CD4-positive, alpha-beta T cell treated with Interleukin-12 subunit alpha and Interleukin-12 subunit beta, for 1 hour (primary cell): ENCODE data around the gene CATSPER1.

Experiments used
- DNase-seq: peaks from one replicate; pipeline ENCODE4 v3.0.0-alpha.2; 2020

Gene CATSPER1

DNA sequence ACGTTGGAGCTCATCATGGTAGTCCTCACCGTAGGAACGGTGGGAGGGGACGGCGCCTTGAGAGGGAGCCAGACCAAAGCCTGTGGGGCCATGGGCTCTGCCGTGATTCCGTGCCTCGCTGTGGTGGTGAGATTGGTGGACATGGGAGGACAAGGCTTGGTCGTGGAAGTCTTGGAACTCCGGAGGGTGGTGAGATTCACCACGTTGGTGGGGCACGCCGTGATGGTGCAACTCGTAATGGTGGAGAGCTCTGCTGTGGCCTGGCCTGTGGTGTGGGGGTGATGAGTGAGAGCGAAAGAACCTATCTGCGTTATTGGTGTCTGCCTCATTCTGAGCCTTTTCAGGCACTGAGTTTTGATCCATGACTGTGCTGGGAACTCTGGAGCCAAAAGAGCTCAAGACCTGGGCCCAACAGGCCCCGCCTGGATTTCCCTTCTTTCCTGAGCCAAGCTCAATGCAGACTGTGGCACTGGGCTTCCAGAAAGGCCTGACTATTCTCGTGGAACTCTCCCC lies at the start of gene CATSPER1:
CATSPER1 (minus strand) TSS at position 463 of the 513 bp plus-strand sequence; CDS start at position 363, 100 bp downstream.
- no peak for DNase-seq

DNA sequence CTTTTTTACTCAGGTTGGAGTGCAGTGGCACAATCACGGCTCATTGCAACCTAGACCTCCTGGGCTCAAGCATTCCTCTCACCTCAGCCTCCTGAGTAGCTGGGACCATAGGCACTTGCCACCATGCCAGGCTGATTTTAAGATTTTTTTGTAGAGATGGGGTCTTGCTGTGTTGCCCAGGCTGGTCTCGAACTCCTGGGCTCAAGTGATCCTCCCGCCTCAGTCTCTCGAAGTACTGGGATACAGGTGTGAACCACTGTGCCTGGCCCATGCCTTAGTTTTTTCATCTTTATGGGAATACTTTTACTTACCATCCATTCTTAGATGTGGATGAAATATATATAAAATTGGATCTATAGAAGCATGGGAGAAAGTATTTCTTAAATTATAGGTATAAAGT lies 49.0 kb upstream of the CATSPER1 start:
- DNase-seq = no peak

DNA sequence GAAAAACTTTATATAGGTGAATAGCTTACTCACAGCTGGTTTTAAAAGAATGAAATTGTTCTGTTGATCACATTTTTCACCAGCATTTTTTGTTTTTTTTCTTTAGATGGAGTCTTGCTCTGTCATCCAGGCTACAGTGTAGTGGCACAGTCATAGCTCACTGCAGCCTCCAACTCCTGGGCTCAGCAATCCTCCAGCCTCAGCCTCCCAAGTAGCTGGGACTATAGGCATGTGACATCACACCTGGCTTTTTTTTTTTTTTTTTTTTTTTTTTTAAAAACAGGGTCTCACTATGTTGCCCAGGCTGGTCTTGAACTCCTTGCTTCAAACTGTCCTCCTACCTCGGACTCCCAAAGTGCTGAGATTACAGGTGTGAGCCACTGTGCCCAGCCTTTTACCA lies 47.4 kb upstream of the CATSPER1 start:
- no peak for DNase-seq

DNA sequence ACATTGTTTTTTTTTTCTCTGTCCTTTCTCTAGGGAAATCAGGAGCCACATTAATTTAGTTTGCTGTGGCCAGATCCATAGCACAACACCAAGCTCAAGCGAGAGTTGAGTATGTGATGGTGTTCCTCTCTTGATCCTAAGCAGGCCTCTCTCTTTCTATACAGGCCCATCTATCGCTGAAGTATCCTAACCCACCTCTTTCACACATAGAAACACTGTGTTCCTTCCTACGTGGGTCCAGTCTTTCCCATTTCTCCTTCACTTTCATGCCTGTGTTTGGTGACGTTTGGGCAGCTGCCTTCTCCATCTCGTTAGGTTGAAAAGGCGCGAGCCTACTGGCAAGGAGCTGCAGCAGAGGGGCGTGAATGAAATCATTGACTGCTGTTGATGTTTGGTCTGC lies 46.2 kb upstream of the CATSPER1 start:
- DNase-seq = no peak

DNA sequence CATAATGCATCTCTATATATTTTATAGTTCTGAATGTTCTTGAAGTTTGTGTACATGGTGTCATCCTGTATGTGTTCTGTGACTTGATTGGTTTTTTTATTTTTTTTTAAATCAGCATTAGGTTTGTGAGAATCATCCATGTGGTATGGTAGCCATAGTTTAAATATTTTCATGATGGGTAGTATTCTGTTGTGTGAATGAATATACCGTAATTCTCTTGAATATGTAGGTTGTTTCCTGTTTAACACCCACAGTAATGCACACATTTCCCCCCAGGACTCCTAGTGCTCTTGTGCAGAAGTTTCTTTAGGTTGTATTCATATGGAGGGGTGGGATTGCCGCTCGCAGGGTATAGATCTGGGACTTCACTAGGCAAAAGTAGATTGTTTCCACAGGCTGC lies 45.8 kb upstream of the CATSPER1 start:
- DNase-seq = no peak

DNA sequence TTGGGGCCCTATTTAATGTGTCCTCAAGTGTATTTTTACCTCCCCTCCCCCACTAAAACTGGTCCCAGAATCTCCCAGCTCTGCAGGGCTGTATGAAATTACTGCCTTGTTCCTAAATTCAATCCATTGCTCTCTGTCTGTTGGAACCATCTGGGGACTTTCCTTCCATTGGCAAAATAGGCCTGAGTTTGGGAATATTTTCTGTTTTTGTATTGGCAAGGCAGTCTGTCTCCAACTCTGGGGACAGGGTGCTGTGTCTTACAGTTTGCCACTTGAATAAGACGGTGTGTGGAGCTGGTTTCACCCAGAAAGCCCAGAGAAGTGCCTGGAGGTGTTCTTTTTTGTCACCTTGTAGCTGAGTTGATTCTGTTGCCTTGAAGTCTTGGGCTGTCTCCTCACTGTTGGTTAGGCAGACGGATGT lies 45.1 kb upstream of the CATSPER1 start:
- DNase-seq = peak; percentile 33

DNA sequence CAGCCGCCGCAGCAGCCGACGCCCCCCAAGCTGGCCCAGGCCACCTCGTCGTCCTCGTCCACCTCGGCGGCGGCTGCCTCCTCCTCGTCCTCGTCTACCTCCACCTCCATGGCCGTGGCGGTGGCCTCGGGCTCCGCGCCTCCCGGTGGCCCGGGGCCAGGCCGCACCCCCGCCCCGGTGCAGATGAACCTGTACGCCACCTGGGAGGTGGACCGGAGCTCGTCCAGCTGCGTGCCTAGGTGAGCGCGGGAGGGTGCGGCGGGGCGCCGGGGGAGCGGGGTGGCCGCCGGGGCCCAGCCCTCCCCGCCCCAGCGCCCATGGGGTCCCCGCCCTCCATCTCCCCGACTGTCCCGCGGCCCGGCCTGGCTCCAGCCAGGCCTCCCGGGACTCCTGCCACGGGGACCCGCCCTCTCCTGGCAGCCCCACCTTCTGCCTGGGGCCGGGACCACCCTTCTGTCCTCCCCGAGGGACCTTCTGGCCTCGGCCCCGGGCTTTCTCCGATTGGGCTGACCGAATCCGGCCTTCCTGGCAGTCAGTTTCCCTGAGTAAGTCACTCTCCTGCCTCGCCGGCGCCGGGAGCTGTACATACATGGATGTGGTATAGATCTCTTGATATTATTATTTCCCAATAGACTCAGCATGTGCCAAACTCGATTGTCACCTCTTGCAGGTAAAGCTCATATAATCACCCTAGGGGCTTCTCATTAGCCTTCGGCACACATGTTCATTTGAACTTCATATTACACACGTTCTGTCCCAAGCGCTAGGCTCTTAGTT lies 44.5 kb upstream of the CATSPER1 start:
- no peak for DNase-seq

DNA sequence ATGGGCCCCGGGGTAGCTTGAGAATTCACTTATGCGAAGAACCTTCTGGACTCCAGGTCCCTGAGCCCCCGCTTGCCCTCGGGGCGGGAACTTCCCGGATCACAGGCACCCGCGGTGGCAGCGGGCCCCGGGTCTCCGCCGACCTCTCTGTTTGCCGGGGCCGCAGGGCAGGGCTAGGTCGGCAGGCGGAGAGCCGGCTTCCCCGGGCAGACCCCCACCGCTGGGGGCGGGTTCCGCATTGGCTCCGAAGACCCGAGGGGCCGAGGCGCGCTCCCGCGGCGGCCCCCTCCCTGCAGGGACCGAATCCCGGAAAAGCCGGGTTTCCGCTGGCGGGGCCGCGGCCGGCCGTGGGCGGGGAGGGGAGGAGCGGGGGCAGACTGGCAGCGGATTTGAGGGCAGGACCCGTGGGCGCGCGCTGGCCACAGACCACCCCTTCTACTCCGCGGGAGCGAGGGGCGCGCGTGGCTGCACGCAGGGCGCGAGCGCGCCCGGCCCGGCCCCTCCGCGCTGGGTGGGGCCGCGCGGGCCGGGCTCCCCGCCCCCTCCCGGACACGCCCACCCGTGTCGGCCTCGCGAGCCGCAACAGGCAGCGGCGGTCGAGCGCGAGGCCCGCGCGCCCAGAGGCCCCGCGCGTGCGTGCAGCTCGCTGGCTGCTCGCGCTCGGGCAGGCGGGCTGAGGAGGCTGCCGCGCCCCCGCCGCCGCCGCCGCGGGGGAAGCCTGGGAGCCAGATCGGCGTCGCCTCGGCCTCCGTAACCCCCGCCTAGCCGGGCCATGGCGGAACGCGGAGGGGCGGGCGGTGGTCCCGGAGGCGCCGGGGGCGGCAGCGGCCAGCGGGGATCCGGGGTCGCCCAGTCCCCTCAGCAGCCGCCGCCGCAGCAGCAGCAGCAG lies 43.7 kb upstream of the CATSPER1 start, which contains the start of gene PACS1:
PACS1 (plus strand) TSS at position 558 of the 889 bp plus-strand sequence; CDS start at position 773, 215 bp downstream.
- peak; percentile 89 for DNase-seq

DNA sequence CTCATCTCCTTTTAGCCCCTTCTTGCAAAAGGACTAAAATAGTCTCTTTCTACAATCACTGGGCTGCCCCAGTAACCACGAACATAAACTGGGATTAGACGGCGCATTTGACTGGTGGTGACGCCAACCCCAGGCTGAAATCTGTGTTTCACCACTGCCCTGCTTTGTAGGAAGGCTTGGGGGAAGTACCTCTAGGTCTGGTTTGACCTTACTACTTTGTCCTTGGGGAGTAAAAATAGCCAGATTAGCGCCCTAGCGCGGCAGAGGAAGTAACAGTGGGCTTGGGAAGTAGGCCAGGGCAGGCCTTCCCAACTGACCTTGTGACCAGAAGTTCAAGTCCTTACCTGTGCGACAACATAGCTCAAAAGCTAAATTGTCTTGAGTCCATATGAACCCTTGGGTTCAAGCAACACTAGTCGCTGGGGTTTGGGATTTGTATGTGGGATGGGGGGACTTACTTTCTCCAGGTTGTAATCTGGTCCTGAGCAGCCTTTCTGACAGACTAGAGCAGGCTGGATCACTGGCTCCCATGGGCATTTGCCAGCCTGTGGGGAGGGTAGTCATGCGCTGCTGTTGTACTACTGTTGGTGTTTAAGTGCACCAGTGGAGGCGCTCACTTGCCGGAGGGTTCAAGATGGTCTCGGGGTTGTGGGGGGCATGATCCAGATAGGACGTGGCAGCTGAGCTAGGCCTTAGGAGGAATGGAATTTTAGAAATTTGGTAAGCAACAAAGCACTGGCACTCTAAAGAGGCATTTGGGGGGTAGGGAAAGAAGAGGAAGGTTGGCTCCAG lies 42.8 kb upstream of the CATSPER1 start:
- peak; percentile 42 for DNase-seq

DNA sequence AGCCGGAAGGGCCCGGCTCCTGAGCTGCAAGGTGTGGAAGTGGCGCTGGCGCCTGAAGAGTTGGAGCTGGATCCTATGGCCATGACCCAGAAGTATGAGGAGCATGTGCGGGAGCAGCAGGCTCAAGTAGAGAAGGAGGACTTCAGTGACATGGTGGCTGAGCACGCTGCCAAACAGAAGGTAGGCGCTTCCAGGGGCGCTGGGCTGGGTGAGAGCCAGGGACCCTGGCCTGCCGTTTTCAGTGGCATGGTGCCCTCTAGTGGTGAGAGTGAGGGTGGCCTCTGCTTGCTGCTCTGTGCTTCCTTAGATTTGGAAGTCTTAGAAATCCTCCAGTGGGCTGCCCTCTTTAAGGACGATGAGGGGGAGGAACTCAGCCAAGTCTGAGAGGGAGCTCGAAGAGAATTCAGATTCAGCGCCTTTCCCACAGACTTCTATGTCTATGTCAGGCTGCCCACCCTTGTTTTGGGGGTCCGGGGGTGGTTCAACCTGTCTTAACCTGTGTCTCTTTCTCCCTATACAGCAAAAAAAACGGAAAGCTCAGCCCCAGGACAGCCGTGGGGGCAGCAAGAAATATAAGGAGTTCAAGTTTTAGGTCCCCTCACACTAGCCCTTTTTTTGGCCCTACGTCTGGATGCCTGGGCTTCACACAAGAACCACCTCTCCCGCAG lies 42.0 kb upstream of the CATSPER1 start:
- peak; percentile 81 for DNase-seq

DNA sequence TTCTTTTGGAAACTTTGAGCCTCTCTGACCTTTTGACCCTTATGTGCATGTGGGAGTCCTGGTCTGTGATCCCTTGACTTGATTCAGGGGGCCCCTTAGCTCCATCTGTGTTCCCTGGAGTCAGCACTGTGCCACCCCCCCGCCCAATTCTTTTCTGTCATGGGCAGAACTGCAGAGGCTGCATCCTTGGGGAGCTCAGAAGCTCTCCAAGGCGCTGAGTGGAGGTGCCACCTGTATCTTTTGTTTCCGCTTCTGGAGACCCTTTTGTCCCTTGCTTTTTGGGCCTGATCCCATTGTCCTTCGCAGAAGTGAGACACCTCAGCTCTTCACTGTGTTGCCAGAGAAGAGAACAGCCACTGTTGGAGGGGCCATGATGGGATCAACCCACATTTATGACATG lies 41.4 kb upstream of the CATSPER1 start:
- no peak for DNase-seq

DNA sequence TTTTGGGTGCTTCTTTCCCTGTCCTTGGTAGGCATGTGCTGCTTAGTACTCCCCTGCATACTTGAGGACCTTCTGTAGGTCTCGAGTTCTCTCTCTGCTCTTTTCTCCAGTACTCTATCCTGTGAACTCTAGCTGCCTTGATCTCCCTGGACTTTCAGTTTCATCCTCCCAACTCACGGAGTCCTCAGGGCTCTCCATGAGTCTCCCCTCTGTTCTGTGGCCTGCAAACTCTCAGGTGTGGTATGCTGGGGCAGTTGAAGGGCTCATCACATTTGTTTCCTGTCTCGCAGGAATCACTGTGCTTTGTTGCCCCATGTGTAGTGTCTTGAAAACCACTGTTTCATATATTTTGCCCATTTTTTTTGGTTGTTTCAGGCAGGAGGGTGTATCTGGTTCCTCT lies 40.5 kb upstream of the CATSPER1 start:
- DNase-seq = no peak

DNA sequence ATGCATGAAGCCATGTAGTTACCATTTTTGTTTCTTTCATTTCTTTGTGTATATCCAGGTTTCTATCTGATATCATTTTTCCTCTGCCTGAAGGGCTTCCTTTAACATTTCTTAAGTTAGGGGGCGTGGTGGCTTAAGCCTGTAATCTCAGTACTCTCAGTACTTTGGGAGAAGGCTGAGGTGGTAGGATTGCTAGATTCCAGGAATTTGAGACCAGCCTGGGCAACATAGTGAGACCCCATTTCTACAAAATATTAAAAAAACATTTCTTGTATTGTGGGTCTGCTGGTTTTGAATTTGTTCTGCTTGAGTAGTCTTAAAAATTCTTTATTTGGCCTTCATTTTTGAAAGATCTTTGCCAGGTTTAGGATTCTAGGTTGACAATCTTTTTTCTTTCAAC lies 38.3 kb upstream of the CATSPER1 start:
- DNase-seq = no peak

DNA sequence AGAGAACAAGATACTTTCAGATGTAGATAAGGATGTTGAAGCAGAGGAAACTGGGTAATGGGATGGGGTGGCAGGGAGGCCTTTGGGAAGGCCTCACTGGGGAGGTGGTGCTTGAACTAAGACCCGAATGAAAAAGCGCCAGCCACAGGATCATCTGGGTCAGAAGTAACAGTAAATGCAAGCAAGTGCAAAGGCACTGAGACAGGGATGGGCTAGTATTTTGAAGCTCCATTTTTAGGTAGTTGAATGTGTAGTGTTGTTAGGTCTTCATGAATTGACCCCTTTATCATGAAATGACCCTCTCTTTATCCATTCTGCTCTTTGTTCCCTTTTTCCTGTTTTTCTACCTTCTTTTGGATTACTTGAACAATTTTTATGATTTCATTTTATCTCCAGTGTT lies 37.6 kb upstream of the CATSPER1 start:
- no peak for DNase-seq

DNA sequence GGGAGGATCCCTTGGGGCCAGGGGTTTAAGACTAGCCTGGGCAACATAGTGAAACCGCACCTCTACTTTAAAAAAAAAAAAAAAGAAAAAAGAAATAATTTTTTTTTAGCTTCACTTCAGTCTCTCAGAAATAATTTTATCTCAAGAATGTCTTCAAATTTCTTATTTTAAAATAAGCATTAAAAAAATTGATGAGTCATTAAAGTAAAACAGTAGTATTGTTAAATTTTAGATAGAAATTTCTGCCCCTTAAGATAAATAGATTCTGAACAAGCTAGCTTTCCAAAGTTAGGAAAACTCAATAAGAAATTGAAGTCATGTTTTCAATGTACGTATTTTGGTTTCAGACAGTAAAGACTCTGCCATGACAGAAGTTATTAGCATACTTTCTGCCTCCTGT lies 36.1 kb upstream of the CATSPER1 start:
- DNase-seq = no peak

DNA sequence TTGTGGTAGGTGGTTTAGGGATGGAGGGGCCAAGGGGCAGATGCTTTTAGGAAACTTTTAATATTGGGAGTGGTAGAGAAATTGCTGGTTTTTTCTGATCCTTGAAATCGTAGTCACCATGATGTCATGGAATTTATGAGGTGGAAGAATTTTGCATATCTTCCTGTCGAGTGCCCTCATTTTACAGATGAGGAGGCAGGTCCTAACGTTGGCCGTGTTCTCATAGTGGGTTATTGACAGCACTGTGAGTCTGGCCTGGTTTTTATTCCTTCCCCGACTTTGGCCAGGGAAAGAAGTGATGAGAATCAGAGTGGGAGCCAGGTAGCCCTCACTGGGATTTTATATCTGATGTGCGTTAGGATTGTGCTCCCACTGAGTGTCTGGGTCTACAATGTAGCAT lies 35.0 kb upstream of the CATSPER1 start:
- DNase-seq = no peak

DNA sequence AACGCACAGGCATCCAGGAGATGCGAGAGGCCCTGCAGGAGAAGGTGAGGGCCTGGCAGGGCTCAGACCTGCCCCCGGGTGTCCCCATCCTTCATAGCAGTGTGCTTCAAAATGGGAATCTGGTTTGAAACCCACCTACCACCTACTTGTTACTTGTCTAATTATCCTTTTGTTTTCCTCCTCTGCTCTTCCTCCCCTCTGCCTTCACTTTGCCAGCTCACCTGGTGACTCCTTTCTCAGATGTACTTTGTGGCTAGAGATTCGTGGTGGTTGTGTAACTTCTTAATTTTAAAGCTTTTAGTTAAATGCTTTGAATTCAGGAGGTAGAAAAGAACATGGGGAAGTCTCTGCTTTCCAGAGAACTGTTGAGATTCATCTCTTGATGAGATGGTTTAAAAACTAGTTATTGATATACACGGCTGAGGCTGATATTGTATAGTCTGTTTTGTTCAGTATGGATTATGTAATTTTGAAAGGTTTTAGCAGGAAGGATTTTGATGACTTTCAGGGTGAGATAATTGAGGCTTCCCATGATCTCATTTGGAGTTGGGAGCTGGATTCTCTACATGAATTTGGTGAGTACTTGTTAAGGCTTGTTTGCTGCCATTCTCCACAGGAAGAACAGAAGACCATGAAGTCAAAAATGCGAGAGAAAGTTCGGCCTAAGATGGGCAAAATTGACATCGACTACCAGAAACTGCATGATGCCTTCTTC lies 33.8 kb upstream of the CATSPER1 start:
- DNase-seq = no peak

DNA sequence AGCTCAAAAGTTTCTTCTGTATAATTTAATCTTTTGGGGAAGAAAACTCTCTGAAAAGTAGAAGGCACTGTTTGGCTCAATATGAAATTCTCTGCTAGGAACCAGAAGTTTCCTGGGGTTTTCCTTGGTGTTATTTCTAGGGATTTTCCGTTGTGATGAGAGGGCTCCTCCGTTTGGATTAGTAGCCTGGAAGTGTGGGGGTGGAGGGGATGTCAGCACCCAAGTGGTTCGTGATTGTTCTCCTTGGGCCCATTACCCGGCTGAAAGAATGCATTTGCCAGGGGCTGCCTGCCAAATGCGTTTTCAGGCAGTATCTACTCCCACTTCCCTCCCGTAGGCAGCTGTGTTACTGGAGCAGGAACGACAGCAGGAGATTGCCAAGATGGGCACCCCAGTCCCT lies 30.2 kb upstream of the CATSPER1 start:
- DNase-seq = no peak

DNA sequence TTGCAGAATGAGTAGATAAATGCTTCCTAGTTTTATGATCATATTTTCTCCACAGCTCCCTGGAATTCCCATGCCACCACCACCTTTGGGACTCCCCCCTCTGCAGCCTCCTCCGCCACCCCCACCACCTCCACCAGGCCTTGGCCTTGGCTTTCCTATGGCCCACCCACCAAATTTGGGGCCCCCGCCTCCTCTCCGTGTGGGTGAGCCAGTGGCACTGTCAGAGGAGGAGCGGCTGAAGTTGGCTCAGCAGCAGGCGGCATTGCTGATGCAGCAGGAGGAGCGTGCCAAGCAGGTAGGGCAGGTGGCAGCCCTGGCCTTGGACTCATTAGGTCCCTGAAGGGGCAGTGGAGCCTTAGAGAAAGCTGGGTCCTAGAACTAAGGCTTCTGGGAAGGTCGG lies 28.7 kb upstream of the CATSPER1 start:
- DNase-seq = no peak

DNA sequence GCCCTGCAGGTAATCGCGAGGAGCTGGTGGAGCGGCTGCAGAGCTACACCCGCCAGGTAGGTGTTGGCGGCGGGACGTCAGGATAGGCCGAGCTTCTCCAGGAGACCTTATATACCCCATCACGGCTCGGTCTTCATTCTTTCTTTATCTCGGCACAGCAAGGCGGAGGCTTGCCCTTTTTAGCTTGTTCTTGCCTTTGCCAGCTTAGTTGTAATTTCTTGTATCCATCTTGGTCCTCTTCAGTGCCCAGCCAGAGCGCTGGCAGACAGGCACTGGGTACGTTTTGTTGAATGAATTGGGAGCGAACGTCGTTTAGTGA lies 26.3 kb upstream of the CATSPER1 start:
- DNase-seq = no peak

DNA sequence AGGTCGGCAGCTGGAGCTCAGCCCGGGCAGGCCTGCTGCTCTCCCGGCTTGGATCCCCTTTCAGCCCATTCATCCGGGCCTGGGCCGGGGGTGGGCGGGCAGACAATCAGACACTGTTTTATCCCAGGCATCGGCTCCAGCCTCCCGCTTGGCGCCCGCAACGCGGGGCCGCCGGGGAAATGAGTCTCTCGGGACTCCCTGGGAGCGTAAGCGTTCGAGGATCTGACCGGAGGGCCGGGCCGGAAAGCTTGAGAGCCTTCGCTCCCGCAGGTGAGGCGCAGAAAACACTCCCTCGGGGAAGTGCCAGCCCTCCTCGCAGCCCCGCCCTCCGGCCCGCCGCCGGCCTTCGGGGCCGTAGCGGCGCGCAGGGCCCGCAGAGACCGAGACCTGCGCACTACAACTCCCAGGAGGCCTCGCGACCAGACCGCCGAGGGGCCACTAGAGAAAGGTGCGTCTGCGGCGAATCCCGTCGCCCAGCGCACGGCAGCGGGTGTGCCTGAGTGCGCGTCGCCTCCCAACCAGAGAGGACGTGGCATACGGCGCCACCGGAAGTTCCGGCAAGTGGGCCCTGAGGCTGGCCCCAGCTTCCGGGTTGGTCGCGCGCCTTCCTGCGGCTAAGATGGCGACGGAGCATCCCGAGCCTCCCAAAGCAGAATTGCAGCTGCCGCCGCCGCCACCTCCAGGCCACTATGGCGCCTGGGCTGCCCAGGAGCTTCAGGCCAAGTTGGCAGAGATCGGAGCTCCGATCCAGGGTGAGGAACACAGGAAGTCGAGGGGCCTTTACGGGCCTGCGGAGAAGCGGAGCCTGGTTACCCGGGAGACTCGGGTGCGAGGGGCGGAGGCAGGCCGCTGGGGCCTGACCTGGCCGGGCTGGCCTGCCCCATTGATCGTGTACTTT lies 25.7 kb upstream of the CATSPER1 start, which contains the start of gene SF3B2:
SF3B2 (plus strand) TSS at position 599 of the 898 bp plus-strand sequence; CDS start at position 620, 21 bp downstream.
- peak; percentile 97 for DNase-seq
